ENCODE results near the gene FAM219B.
A peak's percentile ranks its signal among the peaks of the same experiment; 100 is the strongest.

The FAM219B gene

DNA sequence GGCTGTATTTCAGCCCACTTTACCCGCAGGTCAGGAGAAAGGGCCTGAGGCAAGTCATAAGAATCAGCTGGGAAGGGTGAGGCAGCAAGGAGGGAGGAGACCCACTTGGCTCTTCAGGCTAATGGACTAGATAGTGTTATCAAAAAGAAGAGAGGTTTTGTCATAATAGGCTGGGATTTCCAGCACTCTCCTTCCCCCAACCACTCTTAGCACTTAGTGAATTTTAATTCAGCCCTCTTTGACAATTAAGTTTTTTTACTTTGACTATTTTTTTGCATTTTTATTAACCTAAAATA is 16.0 kb downstream of the FAM219B start:
- peak overlapping the region; percentile 94 for H2AFZ ChIP-seq (ENCODE audit: low read depth, low read length)
- no peaks in the 10 kb centered on the region for H3K9me3 ChIP-seq (ENCODE audit: insufficient read depth, low read length, severe bottlenecking)
- H3K79me2 ChIP-seq (ENCODE audit: insufficient read depth, low read length) = peaks cover 12% of the 10 kb centered on the region
- H3K4me3 ChIP-seq (ENCODE audit: low read depth in 1 of 2, low read length in 2 of 2) = peak overlapping the region; percentile 83 to 98
- peak overlapping the region; percentile 90 for H3K9ac ChIP-seq (ENCODE audit: low read depth, low read length)
- peak overlapping the region; percentile 85 for H3K27ac ChIP-seq (ENCODE audit: low read length)
- H3K4me1 ChIP-seq (ENCODE audit: insufficient read depth, low read length) = peaks cover 30% of the 10 kb centered on the region
- ATAC-seq (ENCODE audit: insufficient read depth, low read depth) (no peak), DNase-seq (no peak)
- H4K20me1 ChIP-seq (ENCODE audit: insufficient read depth, low read length) = no peaks in the 10 kb centered on the region
- H3K4me2 ChIP-seq (ENCODE audit: insufficient read depth, low read length) = peak overlapping the region; percentile 88
- peaks cover 25% of the 10 kb centered on the region for H3K36me3 ChIP-seq (ENCODE audit: insufficient read depth, low read length)
- TF ChIP-seq EZH2 (IDR thresholded peaks at IDR 0.05; ENCODE audit: borderline replicate concordance, low read depth, low read length, severe bottlenecking) (no peak), CTCF (IDR thresholded peaks at IDR 0.05; ENCODE audit: borderline replicate concordance, extremely low read depth, low read length, poor library complexity, severe bottlenecking) (no peak)
- no peaks in the 10 kb centered on the region for H3K27me3 ChIP-seq (ENCODE audit: insufficient read depth, low read length, poor library complexity)

- H3K27ac ChIP-seq (ENCODE audit: low read length) = peak within 1 kb of the TSS; percentile 85
- H3K4me2 ChIP-seq (ENCODE audit: insufficient read depth, low read length) = peak within 1 kb of the TSS; percentile 88
- ATAC-seq (ENCODE audit: insufficient read depth, low read depth) (peak; percentile 99), DNase-seq (peak; percentile 83)
- no peaks in the 10 kb centered on the region for H3K9me3 ChIP-seq (ENCODE audit: insufficient read depth, low read length, severe bottlenecking)
- H3K4me1 ChIP-seq (ENCODE audit: insufficient read depth, low read length) = peaks cover 30% of the 10 kb centered on the region
- peak within 1 kb of the TSS; percentile 90 for H3K9ac ChIP-seq (ENCODE audit: low read depth, low read length)
- TF ChIP-seq CTCF (IDR thresholded peaks at IDR 0.05; ENCODE audit: borderline replicate concordance, extremely low read depth, low read length, poor library complexity, severe bottlenecking) = no peak
- H3K4me3 ChIP-seq (ENCODE audit: low read depth in 1 of 2, low read length in 2 of 2) = peak within 1 kb of the TSS; percentile 83 to 98
- no peaks in the 10 kb centered on the region for H3K27me3 ChIP-seq (ENCODE audit: insufficient read depth, low read length, poor library complexity)
- no peaks in the 10 kb centered on the region for H4K20me1 ChIP-seq (ENCODE audit: insufficient read depth, low read length)
- H3K79me2 ChIP-seq (ENCODE audit: insufficient read depth, low read length) = peaks cover 12% of the 10 kb centered on the region
- H2AFZ ChIP-seq (ENCODE audit: low read depth, low read length) = peak within 1 kb of the TSS; percentile 94
- H3K36me3 ChIP-seq (ENCODE audit: insufficient read depth, low read length) = peaks cover 25% of the 10 kb centered on the region
These were observed 16.6 kb downstream of the FAM219B start, which contains the start of gene MPI for GRCh38 chr15:74889883-74890664. Gene MPI, plus strand, starts transcription at chr15:74890042. Its CDS starts 32 bp downstream, at chr15:74890074.

GRCh38 chr15:74889390-74889882 is 17.2 kb downstream of the FAM219B start:
- peak overlapping the region; percentile 85 for H3K27ac ChIP-seq (ENCODE audit: low read length)
- H3K79me2 ChIP-seq (ENCODE audit: insufficient read depth, low read length) = peaks cover 12% of the 10 kb centered on the region
- peaks cover 30% of the 10 kb centered on the region for H3K4me1 ChIP-seq (ENCODE audit: insufficient read depth, low read length)
- peak overlapping the region; percentile 83 to 98 for H3K4me3 ChIP-seq (ENCODE audit: low read depth in 1 of 2, low read length in 2 of 2)
- H3K9ac ChIP-seq (ENCODE audit: low read depth, low read length) = peak overlapping the region; percentile 90
- DNase-seq (no peak), ATAC-seq (ENCODE audit: insufficient read depth, low read depth) (peak; percentile 44)
- H4K20me1 ChIP-seq (ENCODE audit: insufficient read depth, low read length) = no peaks in the 10 kb centered on the region
- peaks cover 25% of the 10 kb centered on the region for H3K36me3 ChIP-seq (ENCODE audit: insufficient read depth, low read length)
- peak overlapping the region; percentile 94 for H2AFZ ChIP-seq (ENCODE audit: low read depth, low read length)
- TF ChIP-seq EZH2 (IDR thresholded peaks at IDR 0.05; ENCODE audit: borderline replicate concordance, low read depth, low read length, severe bottlenecking) (no peak), CTCF (IDR thresholded peaks at IDR 0.05; ENCODE audit: borderline replicate concordance, extremely low read depth, low read length, poor library complexity, severe bottlenecking) (no peak)
- no peaks in the 10 kb centered on the region for H3K27me3 ChIP-seq (ENCODE audit: insufficient read depth, low read length, poor library complexity)
- no peaks in the 10 kb centered on the region for H3K9me3 ChIP-seq (ENCODE audit: insufficient read depth, low read length, severe bottlenecking)
- peak overlapping the region; percentile 88 for H3K4me2 ChIP-seq (ENCODE audit: insufficient read depth, low read length)
